Mesothelial cell of epicardium (in vitro differentiated cells): Measurements from ENCODE around the gene TNS1. TPM values are rescaled to one million over a fixed set of nuclear protein-coding genes. Genes with fewer than 3 reads are reported as not detected.

Source experiments
- DNase-seq, 2 experiments: peaks; one replicate each; pipeline ENCODE4 v3.0.0; 2021; ENCODE audit warnings: low spot score in 2 of 2; ENCODE audit not compliant: unreplicated experiment in 2 of 2
- H3K27ac Mint-ChIP-seq: 2 replicates; pipeline ENCODE4 v1.8.0; 2021; ENCODE audit warnings: mixed read lengths
- H3K27me3 Mint-ChIP-seq: 2 replicates; pipeline ENCODE4 v1.8.0; 2021; ENCODE audit warnings: low read depth, mixed read lengths
- H3K36me3 Mint-ChIP-seq: 2 replicates; pipeline ENCODE4 v1.8.0; 2021; ENCODE audit warnings: mixed read lengths
- H3K4me1 Mint-ChIP-seq: 2 replicates; pipeline ENCODE4 v1.8.0; 2021; ENCODE audit warnings: mixed read lengths
- H3K4me3 Mint-ChIP-seq: 2 replicates; pipeline ENCODE4 v1.8.0; 2021; ENCODE audit warnings: mild to moderate bottlenecking, moderate library complexity, mixed read lengths
- H3K9me3 Mint-ChIP-seq: 2 replicates; pipeline ENCODE4 v1.8.0; 2021; ENCODE audit warnings: mixed read lengths
- total RNA-seq: library from RNA; stranded (reverse); gene quantifications from 3 replicates; pipeline ENCODE4 v1.2.1, GENCODE V29; 2021
- TF ChIP-seq, protein P1 (sequence below): fragments of 200-600 bp; sonication (generic); IDR thresholded peaks from one replicate; pipeline ENCODE4 v1.5.0; 2021; ENCODE audit warnings: antibody characterized with exemption; ENCODE audit not compliant: unreplicated experiment

Gene TNS1
- total RNA-seq, 1 donor from 2014 or later, result 130 TPM

DNA sequence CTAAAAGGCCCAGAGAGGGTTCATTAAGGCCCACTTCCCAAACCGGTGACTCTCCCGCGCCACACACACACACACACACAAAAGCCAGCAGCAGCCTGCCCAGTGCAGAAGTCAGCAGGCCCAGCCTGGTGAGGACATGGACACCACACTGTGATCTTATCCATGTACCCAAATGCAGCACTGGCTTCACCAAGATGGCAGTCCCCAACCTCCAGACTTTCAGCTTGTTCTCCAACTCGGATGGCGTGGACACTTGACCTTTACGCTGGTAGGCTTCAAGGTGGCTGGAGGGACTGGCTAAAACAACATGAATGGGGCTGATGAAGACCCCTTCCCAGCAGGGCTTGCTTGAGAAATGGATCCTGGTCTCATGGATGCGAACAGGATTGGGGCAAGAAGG lies 50.4 kb downstream of the TNS1 start:
- TF ChIP-seq, protein P1, sequence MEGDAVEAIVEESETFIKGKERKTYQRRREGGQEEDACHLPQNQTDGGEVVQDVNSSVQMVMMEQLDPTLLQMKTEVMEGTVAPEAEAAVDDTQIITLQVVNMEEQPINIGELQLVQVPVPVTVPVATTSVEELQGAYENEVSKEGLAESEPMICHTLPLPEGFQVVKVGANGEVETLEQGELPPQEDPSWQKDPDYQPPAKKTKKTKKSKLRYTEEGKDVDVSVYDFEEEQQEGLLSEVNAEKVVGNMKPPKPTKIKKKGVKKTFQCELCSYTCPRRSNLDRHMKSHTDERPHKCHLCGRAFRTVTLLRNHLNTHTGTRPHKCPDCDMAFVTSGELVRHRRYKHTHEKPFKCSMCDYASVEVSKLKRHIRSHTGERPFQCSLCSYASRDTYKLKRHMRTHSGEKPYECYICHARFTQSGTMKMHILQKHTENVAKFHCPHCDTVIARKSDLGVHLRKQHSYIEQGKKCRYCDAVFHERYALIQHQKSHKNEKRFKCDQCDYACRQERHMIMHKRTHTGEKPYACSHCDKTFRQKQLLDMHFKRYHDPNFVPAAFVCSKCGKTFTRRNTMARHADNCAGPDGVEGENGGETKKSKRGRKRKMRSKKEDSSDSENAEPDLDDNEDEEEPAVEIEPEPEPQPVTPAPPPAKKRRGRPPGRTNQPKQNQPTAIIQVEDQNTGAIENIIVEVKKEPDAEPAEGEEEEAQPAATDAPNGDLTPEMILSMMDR, result no peak
- Mint-ChIP-seq H3K4me3 (no peak overlapping the region), H3K36me3 (no peaks in the 10 kb centered on the region), H3K9me3 (no peaks in the 10 kb centered on the region), H3K27me3 (peaks cover 2% of the 10 kb centered on the region), H3K4me1 (peaks cover 88% of the 10 kb centered on the region), H3K27ac (no peak overlapping the region)
- DNase-seq, result no peak

DNA sequence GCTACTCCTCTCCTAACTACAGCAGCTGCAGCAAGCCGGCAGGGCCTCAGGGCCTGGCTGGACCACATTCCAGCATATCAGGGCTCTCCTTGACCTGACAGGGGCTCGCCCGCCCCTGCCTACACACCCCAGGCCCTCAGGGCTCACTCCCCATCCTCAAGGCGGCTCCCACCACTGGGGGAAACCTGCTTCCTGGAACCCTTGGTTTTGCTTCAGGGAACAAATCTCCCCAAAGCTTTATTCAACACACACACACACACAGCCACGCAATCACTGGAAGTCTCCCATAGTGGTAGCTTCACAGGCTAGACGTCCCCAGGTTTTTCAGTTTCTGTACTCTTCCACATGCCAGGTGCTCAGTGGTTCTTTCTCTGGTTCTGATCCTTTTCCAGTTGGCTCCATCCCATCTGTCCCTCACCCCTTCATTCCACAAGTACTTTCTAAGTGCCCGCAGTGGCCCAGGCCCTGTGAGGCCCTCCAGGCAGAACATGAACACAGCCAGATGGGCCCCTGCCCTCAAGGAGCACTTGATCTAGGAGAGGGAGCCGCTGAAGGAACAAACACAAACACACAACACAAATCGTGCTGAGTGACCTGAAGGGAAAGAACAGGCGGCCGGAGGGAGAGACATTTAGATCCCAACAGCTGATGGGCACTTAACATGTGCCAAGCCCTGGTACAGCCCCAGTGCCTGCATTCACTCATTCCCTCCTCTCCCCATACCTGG lies 51.1 kb downstream of the TNS1 start:
- DNase-seq, result no peak
- peak overlapping the region; percentile 90 for H3K27ac Mint-ChIP-seq
- H3K27me3 Mint-ChIP-seq, result peaks cover 2% of the 10 kb centered on the region
- no peak overlapping the region for H3K4me3 Mint-ChIP-seq
- peaks cover 89% of the 10 kb centered on the region for H3K4me1 Mint-ChIP-seq
- H3K36me3 Mint-ChIP-seq, result no peaks in the 10 kb centered on the region
- TF ChIP-seq, protein P1, result no peak
- no peaks in the 10 kb centered on the region for H3K9me3 Mint-ChIP-seq

DNA sequence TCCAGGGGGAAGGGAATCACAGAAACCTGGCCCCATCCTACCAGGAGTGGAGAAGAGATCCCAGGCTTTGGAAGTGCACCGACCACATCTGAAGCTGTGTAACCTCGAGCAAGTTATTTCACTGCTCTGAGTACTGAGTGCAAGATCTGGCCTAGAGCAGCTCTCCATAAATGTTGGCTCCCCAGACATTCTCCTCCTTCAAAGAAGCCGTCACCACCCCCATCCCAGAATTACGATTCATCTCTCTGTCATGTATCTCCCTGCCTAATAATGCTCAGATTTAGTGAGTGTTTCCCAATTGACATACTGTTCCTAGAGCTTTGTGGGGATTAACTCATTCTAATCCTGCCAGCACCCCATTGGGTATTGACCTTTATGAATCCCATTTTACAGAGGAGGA lies 51.7 kb downstream of the TNS1 start:
- TF ChIP-seq, protein P1, result no peak
- Mint-ChIP-seq H3K27me3 (peaks cover under 1% of the 10 kb centered on the region), H3K4me1 (peaks cover 89% of the 10 kb centered on the region), H3K9me3 (no peaks in the 10 kb centered on the region), H3K36me3 (no peaks in the 10 kb centered on the region), H3K27ac (peak overlapping the region; percentile 90), H3K4me3 (no peak overlapping the region)
- DNase-seq, result no peak

DNA sequence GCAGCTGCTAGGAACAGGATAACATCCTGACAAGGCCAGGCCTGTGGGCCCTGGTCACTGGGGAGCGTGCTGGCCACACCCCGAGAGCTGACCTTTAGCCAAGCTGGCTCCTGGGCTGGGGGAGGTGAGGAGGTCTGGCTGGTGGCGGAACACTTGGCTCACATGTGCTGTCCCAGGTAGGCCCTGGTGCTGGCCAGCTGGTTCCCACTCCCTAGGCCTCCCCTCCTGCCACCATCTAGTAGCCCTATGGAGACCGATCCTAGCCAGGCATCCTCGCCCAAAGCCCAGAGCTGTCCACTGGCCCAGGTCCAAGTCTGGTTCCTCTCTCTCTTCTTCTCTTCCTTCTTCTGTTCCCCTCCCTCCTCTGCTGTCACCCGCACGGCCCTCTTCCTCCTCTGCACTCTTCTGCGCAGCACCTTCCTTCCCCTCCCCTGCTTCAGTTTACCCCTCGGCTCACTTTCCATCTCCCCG lies 52.4 kb downstream of the TNS1 start:
- no peaks in the 10 kb centered on the region for H3K36me3 Mint-ChIP-seq
- H3K4me1 Mint-ChIP-seq, result peaks cover 87% of the 10 kb centered on the region
- H3K27me3 Mint-ChIP-seq, result no peaks in the 10 kb centered on the region
- no peaks in the 10 kb centered on the region for H3K9me3 Mint-ChIP-seq
- no peak overlapping the region for H3K4me3 Mint-ChIP-seq
- TF ChIP-seq, protein P1, result no peak
- no peak for DNase-seq
- H3K27ac Mint-ChIP-seq, result peak overlapping the region; percentile 90

DNA sequence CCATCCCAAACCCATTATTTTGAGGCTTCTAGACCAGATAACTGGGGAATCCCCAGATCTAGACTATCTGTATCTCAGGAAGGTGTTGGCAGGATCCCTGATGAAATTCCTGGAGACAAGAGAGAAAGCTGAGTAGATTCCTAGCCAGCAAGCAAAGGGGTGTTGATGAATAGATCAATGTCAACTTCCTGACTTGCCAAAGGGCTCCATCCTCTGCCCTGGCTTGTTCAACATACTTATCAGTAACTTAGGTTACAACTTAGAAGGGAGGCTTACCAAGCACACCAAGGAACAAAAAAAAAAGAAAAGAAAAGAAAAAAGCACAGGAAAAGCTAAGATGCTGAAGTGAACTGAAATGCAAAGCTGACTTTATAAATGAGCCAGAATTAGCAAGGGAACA lies 53.3 kb downstream of the TNS1 start:
- DNase-seq, result no peak
- no peaks in the 10 kb centered on the region for H3K27me3 Mint-ChIP-seq
- TF ChIP-seq, protein P1, result no peak
- peaks cover 89% of the 10 kb centered on the region for H3K4me1 Mint-ChIP-seq
- no peaks in the 10 kb centered on the region for H3K36me3 Mint-ChIP-seq
- H3K9me3 Mint-ChIP-seq, result no peaks in the 10 kb centered on the region
- H3K27ac Mint-ChIP-seq, result peak overlapping the region; percentile 73
- H3K4me3 Mint-ChIP-seq, result no peak overlapping the region

DNA sequence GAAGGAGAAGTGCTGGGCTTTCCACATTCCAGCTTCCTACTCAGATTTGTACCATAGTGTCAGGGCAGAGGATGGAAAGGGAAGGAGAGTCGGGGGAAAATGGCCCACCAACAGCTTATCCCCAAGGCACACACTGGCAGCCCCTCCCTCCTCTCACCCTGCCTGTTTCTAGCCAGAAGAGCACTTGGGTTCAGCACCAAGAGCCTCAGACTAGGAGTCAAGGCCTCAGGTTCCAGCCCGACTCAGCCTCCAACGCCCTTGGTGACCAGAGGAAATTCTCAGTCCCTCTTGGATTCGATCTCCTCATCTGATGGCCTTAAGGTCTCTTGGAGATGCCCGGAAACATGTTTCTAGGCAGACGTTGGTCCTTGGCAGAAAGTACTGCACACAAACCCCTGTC lies 53.9 kb downstream of the TNS1 start:
- H3K4me3 Mint-ChIP-seq, result no peak overlapping the region
- no peaks in the 10 kb centered on the region for H3K9me3 Mint-ChIP-seq
- peak overlapping the region; percentile 35 for H3K27ac Mint-ChIP-seq
- H3K36me3 Mint-ChIP-seq, result no peaks in the 10 kb centered on the region
- TF ChIP-seq, protein P1, result no peak
- H3K4me1 Mint-ChIP-seq, result peaks cover 91% of the 10 kb centered on the region
- no peak for DNase-seq
- H3K27me3 Mint-ChIP-seq, result no peaks in the 10 kb centered on the region
